Spleen (tissue), 11 donors: ENCODE data around the gene SIDT2. TPM values are rescaled to one million over a fixed set of nuclear protein-coding genes. Genes with fewer than 3 reads are reported as not detected.

Experiments
- DNase-seq: peaks from one replicate; pipeline ENCODE4 v3.0.0-alpha.2; 2020
- H3K27ac ChIP-seq, 8 donors: fragments of 200-600 bp; sonication (generic) in 7 of 8; 1 replicate in 4 of 8; 2 replicates in 4 of 8; pipeline versions ENCODE4 v1.5.0 to v1.8.0; 2016 to 2021; ENCODE audit warnings: inconsistent platforms in 4 of 8, mild to moderate bottlenecking in 4 of 8, moderate library complexity in 1 of 8
- H3K27me3 ChIP-seq, 7 donors: fragments of 200-600 bp; sonication (generic) in 6 of 7; replicated peaks in 1 of 7; 1 replicate in 4 of 7; 2 replicates in 3 of 7; pipeline versions ENCODE4 v1.5.0 to v1.8.0; 2016 to 2021; ENCODE audit warnings: inconsistent platforms in 3 of 7, mild to moderate bottlenecking in 1 of 7
- H3K36me3 ChIP-seq, 6 donors: fragments of 200-600 bp; sonication (generic) in 5 of 6; 1 replicate in 4 of 6; 2 replicates in 2 of 6; pipeline versions ENCODE4 v1.5.0 to v1.8.0; 2016 to 2021; ENCODE audit warnings: inconsistent platforms in 2 of 6
- H3K4me1 ChIP-seq, 6 donors: fragments of 200-600 bp; sonication (generic) in 5 of 6; 1 replicate in 3 of 6; 2 replicates in 3 of 6; pipeline versions ENCODE4 v1.5.0 to v1.8.0; 2016 to 2021; ENCODE audit warnings: inconsistent platforms in 3 of 6
- H3K4me3 ChIP-seq, 8 donors: fragments of 200-600 bp; sonication (generic) in 7 of 8; 1 replicate in 4 of 8; 2 replicates in 4 of 8; pipeline versions ENCODE4 v1.5.0 to v1.8.0; 2016 to 2021; ENCODE audit warnings: inconsistent platforms in 4 of 8, mild to moderate bottlenecking in 4 of 8, moderate library complexity in 2 of 8
- H3K9me3 ChIP-seq, 8 donors: fragments of 200-600 bp; sonication (generic) in 7 of 8; 1 replicate in 4 of 8; 2 replicates in 4 of 8; pipeline versions ENCODE4 v1.5.0 to v1.8.0; 2016 to 2021; ENCODE audit warnings: inconsistent platforms in 4 of 8
- CTCF ChIP-seq, 11 experiments: fragments of 200-600 bp in 7 of 11; fragments of 450-650 bp in 4 of 11; sonication (generic) in 4 of 11; IDR thresholded peaks in 8 of 11; conservative IDR thresholded peaks in 3 of 11; 1 replicate in 7 of 11; 2 replicates in 4 of 11; pipeline versions ENCODE4 v1.4.0 to v1.8.0; 2016 to 2021; ENCODE audit warnings: antibody characterized with exemption in 11 of 11, inconsistent platforms in 4 of 11, mild to moderate bottlenecking in 1 of 11
- POLR2A ChIP-seq, 3 donors: fragments of 450-650 bp; IDR thresholded peaks; one replicate each; pipeline ENCODE4 v1.5.1; 2017; ENCODE audit warnings: antibody characterized with exemption in 3 of 3, mild to moderate bottlenecking in 1 of 3
- POLR2AphosphoS5 ChIP-seq, 3 donors: sonication (generic); formaldehyde crosslinking; IDR thresholded peaks; one replicate each; pipeline ENCODE4 v1.5.1; 2017; ENCODE audit warnings: antibody characterized with exemption in 3 of 3
- WGBS, 5 donors: extraction: QIAGEN DNeasy Blood & Tissue Kit in 3 of 5; methylation state at CpG; one replicate each; pipeline versions ENCODE4 v1.1.5 to v1.1.7; 2013 to 2018; 5-methylcytosine and 5-hydroxymethylcytosine counted together
- intact Hi-C: fragments of 100-400 bp; cut with DNase I; formaldehyde crosslinking; loops from one replicate; pipeline ENCODE4 v1.15.0; 2023; ENCODE audit warnings: low total_unique reads
- polyA plus RNA-seq, 3 donors: library from polyadenylated mRNA; stranded (reverse); fragments of 200-250 nt; gene quantifications; one replicate each; pipeline ENCODE4 v1.2.1, GENCODE V29; 2013
- total RNA-seq, 7 donors: library from RNA; depleted of rRNA in 3 of 7; stranded (reverse); fragments of >200 nt in 3 of 7; fragmentation: NEBNext Ultra II Directional in 4 of 7; extraction: Animal tissue kit (Norgen Biotek cat#: 25700) in 4 of 7; gene quantifications; one replicate each; pipeline versions ENCODE4 v1.1.0 to v1.2.1, GENCODE V29; 2016 to 2021
- donor health status: healthy with polysubstance abuse.
- donor health status: DM: no; HTN: no; CAD: no; lungs with moderate emphysema.
- donor health status: DM: no; HTN: no; CAD: no.
- donor health status: Bipolar disorder and iron deficiency.
- donor health status: healthy.
- donor health status: DM: no; HTN: no; CAD: no.
- donor health status: DM: yes; HTN: yes; CAD: no.

The SIDT2 gene
- total and polyA plus RNA-seq, 10 donors, result 21.3 to 83.8 (median 51.8) TPM

- Histone ChIP-seq H3K9me3 (no peaks in the 10 kb centered on the region), H3K27me3 (no peaks in the 10 kb centered on the region), H3K27ac (peak overlapping the region in 7 of 8 donors; percentile 12 to 78 (median 72)), H3K36me3 (peaks cover 2 to 100% (median 93%) of the 10 kb centered on the region in 6 donors), H3K4me1 (peaks cover 0 to 69% (median 21%) of the 10 kb centered on the region in 6 donors), H3K4me3 (no peak overlapping the region)
- DNase-seq, result no peak
- 91 to 99% (median 96%) methylated on average over 8 to 9 of the region's 9 CpGs for WGBS, 5 donors
- no peak for TF ChIP-seq POLR2A (IDR thresholded peaks at IDR 0.05)
- TF ChIP-seq CTCF (IDR thresholded peaks at IDR 0.05 in 8 of 11, conservative IDR thresholded peaks at IDR 0.05 in 3 of 11), result no peak
- TF ChIP-seq POLR2AphosphoS5 (IDR thresholded peaks at IDR 0.05), result no peak
- intact Hi-C loops, result no loop called here
Measured at GRCh38 chr11:117219001-117219400, 40.5 kb downstream of the SIDT2 start.

GRCh38 chr11:117219455-117219854, 40.9 kb downstream of the SIDT2 start:
- no peak for DNase-seq
- intact Hi-C loops, result no loop called here
- H3K9me3 ChIP-seq, result no peaks in the 10 kb centered on the region
- TF ChIP-seq POLR2A (IDR thresholded peaks at IDR 0.05) (no peak), POLR2AphosphoS5 (IDR thresholded peaks at IDR 0.05) (peak in 1 of 3 donors; percentile 21)
- H3K27ac ChIP-seq, result peak overlapping the region in 4 of 8 donors; percentile 72 to 78 (median 77)
- H3K4me3 ChIP-seq, result no peak overlapping the region
- WGBS, 5 donors, result 88 to 92% (median 91%) methylated on average over 8 of the region's 8 CpGs
- peaks cover 0 to 74% (median 24%) of the 10 kb centered on the region in 6 donors for H3K4me1 ChIP-seq
- H3K36me3 ChIP-seq, result peaks cover 2 to 100% (median 93%) of the 10 kb centered on the region in 6 donors
- no peaks in the 10 kb centered on the region for H3K27me3 ChIP-seq

- Histone ChIP-seq H3K27me3 (no peaks in the 10 kb centered on the region), H3K4me3 (no peak overlapping the region), H3K27ac (peak overlapping the region in 7 of 8 donors; percentile 18 to 78 (median 72)), H3K36me3 (peaks cover 2 to 100% (median 92%) of the 10 kb centered on the region in 6 donors), H3K9me3 (no peaks in the 10 kb centered on the region), H3K4me1 (peaks cover 0 to 75% (median 30%) of the 10 kb centered on the region in 6 donors)
- no peak for TF ChIP-seq POLR2A (IDR thresholded peaks at IDR 0.05)
- no peak for TF ChIP-seq POLR2AphosphoS5 (IDR thresholded peaks at IDR 0.05)
- no peak for TF ChIP-seq CTCF (IDR thresholded peaks at IDR 0.05 in 8 of 11, conservative IDR thresholded peaks at IDR 0.05 in 3 of 11)
- DNase-seq, result no peak
- intact Hi-C loops, result loop anchor here (10.0 kb wide), 2 partner anchors 115 to 345 kb away; no protein-coding TSS in a partner anchor
- 95 to 99% (median 97%) methylated on average over 4 of the region's 4 CpGs for WGBS, 5 donors
Measured at GRCh38 chr11:117219995-117220394, 41.5 kb downstream of the SIDT2 start.

- H3K36me3 ChIP-seq, result peaks cover 2 to 100% (median 96%) of the 10 kb centered on the region in 6 donors
- 66 to 90% (median 87%) methylated on average over 8 to 9 of the region's 9 CpGs for WGBS, 5 donors
- intact Hi-C loops, result loop anchor here (10.0 kb wide), 2 partner anchors 116 to 346 kb away; no protein-coding TSS in a partner anchor
Measured at GRCh38 chr11:117220568-117220967, 42.0 kb downstream of the SIDT2 start.

More at GRCh38 chr11:117220568-117220967, 42.0 kb downstream of the SIDT2 start:
- TF ChIP-seq POLR2AphosphoS5 (IDR thresholded peaks at IDR 0.05), result peak; percentile 47 to 75 (median 65)
- TF ChIP-seq POLR2A (IDR thresholded peaks at IDR 0.05), result no peak
- TF ChIP-seq CTCF (IDR thresholded peaks at IDR 0.05 in 8 of 11, conservative IDR thresholded peaks at IDR 0.05 in 3 of 11), result no peak
- no peak for DNase-seq
- no peaks in the 10 kb centered on the region for H3K27me3 ChIP-seq
- no peak overlapping the region for H3K4me3 ChIP-seq
- peaks cover 0 to 81% (median 33%) of the 10 kb centered on the region in 6 donors for H3K4me1 ChIP-seq
- H3K9me3 ChIP-seq, result no peaks in the 10 kb centered on the region
- peak overlapping the region in 7 of 8 donors; percentile 49 to 78 (median 72) for H3K27ac ChIP-seq
